Esophagus squamous epithelium (tissue), 5 donors: ENCODE results near the gene THAP5. TPM values are rescaled to one million over a fixed set of nuclear protein-coding genes. Genes with fewer than 3 reads are reported as not detected.
A peak's percentile ranks its signal among the peaks of the same experiment; 100 is the strongest.

ENCODE experiments used
- DNase-seq: peaks from one replicate; lab custom pipeline; 2025; lab: John Stamatoyannopoulos, UW
- H3K27ac ChIP-seq, 4 donors: fragments of 200-600 bp; sonication (generic); one replicate each; pipeline ENCODE4 v1.5.1; 2016 to 2019; ENCODE audit warnings: mild to moderate bottlenecking in 1 of 4
- H3K27me3 ChIP-seq, 4 donors: fragments of 200-600 bp; sonication (generic); 1 replicate in 3 of 4; 2 replicates in 1 of 4; pipeline versions ENCODE4 v1.5.1 to v1.6.0; 2017 to 2021; ENCODE audit warnings: antibody characterized with exemption in 1 of 4
- H3K36me3 ChIP-seq, 3 donors: fragments of 200-600 bp; sonication (generic); one replicate each; pipeline ENCODE4 v1.5.1; 2016 to 2019
- H3K4me1 ChIP-seq, 3 donors: fragments of 200-600 bp; sonication (generic); one replicate each; pipeline ENCODE4 v1.5.1; 2017 to 2019
- H3K4me3 ChIP-seq, 4 donors: fragments of 200-600 bp; sonication (generic); 1 replicate in 3 of 4; 2 replicates in 1 of 4; pipeline ENCODE4 v1.5.1; 2016 to 2019; ENCODE audit warnings: mild to moderate bottlenecking in 2 of 4, moderate library complexity in 1 of 4
- H3K9me3 ChIP-seq, 3 donors: fragments of 200-600 bp; sonication (generic); one replicate each; pipeline ENCODE4 v1.5.1; 2016 to 2019
- POLR2A ChIP-seq, 4 donors: fragments of 450-650 bp; IDR thresholded peaks; one replicate each; pipeline ENCODE4 v1.6.1; 2017; ENCODE audit warnings: antibody characterized with exemption in 4 of 4, mild to moderate bottlenecking in 4 of 4, moderate library complexity in 3 of 4
- WGBS, 2 donors: methylation state at CpG; one replicate each; pipeline ENCODE4 v1.1.5; 2018; 5-methylcytosine and 5-hydroxymethylcytosine counted together
- intact Hi-C: fragments of 100-400 bp; cut with DNase I; formaldehyde crosslinking; loops from one replicate; pipeline ENCODE4 v1.15.0; 2022
- total RNA-seq, 4 donors: library from RNA; depleted of rRNA; stranded (reverse); fragments of >200 nt; gene quantifications; one replicate each; pipeline ENCODE4 v1.1.0, GENCODE V29; 2016
- TF ChIP-seq, protein P1 (sequence below), 6 experiments: fragments of 450-650 bp in 4 of 6; fragments of 200-600 bp in 2 of 6; sonication (generic) in 2 of 6; IDR thresholded peaks; one replicate each; pipeline ENCODE4 v1.5.1; 2016 to 2019; ENCODE audit warnings: antibody characterized with exemption in 6 of 6, mild to moderate bottlenecking in 4 of 6, moderate library complexity in 4 of 6
- donor health status: DM: yes; HTN: yes; CAD: no.

THAP5 gene, protein sequence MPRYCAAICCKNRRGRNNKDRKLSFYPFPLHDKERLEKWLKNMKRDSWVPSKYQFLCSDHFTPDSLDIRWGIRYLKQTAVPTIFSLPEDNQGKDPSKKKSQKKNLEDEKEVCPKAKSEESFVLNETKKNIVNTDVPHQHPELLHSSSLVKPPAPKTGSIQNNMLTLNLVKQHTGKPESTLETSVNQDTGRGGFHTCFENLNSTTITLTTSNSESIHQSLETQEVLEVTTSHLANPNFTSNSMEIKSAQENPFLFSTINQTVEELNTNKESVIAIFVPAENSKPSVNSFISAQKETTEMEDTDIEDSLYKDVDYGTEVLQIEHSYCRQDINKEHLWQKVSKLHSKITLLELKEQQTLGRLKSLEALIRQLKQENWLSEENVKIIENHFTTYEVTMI
- total RNA-seq: 10 to 100 TPM in 3 of 4 donors, 1 to 10 TPM in 1; 7.7 to 19.7 (median 15.9) TPM

DNA sequence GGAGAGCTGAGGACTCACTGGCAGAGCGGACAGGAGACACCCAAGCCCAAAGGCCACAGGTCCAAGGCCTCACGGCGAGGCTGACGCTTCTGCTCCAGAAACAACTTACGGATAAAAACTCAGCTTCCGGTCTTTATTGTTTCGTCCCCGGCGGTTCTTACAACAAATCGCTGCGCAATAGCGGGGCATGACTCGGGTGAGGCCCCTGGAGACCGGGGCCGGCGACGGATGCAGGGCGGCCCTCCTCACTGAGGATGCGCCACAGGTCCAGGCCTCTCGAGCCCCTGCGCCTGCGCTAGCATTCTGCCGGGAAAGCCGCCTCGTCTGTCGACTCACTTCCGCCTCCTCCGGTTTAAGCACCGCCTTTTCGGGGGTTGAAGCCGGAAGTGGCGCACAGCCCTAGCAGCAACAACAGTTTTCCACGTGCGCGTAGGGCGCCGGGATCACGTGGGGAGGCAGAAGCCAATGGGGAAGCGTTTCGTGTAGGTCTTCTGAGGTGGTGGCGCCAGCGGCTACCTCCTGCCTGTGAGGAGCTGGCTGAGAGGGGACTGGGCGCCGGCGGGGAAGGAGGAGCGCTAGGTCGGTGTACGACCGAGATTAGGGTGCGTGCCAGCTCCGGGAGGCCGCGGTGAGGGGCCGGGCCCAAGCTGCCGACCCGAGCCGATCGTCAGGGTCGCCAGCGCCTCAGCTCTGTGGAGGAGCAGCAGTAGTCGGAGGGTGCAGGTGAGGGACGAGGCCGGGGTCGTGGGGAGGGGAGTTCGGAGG is at the start of gene THAP5, which contains the start of gene DNAJB9:
THAP5 (minus strand) TSS at position 326 of the 765 bp plus-strand sequence; CDS start at position 189, 137 bp downstream.
DNAJB9 (plus strand) TSS at position 494 of the 765 bp plus-strand sequence. CDS start 1,853 bp downstream, outside the sequence.
- Histone ChIP-seq H3K27ac (peak within 1 kb of the TSS; percentile 95 to 99 (median 96)), H3K4me3 (peak within 1 kb of the TSS; percentile 80 to 88 (median 80)), H3K4me1 (peaks cover 0 to 38% (median 12%) of the 10 kb centered on the region in 3 donors), H3K9me3 (no peaks in the 10 kb centered on the region), H3K27me3 (no peaks in the 10 kb centered on the region), H3K36me3 (peaks cover 0 to 32% (median 0%) of the 10 kb centered on the region in 3 donors)
- WGBS, 2 donors: 0 to 1% methylated on average over 20 to 21 of the region's 65 CpGs
- DNase-seq: peak; percentile 94
- intact Hi-C loops: no loop called here
- peak in 3 of 4 donors; percentile 84 to 97 (median 94) for TF ChIP-seq POLR2A (IDR thresholded peaks at IDR 0.05)
- TF ChIP-seq, protein P1, sequence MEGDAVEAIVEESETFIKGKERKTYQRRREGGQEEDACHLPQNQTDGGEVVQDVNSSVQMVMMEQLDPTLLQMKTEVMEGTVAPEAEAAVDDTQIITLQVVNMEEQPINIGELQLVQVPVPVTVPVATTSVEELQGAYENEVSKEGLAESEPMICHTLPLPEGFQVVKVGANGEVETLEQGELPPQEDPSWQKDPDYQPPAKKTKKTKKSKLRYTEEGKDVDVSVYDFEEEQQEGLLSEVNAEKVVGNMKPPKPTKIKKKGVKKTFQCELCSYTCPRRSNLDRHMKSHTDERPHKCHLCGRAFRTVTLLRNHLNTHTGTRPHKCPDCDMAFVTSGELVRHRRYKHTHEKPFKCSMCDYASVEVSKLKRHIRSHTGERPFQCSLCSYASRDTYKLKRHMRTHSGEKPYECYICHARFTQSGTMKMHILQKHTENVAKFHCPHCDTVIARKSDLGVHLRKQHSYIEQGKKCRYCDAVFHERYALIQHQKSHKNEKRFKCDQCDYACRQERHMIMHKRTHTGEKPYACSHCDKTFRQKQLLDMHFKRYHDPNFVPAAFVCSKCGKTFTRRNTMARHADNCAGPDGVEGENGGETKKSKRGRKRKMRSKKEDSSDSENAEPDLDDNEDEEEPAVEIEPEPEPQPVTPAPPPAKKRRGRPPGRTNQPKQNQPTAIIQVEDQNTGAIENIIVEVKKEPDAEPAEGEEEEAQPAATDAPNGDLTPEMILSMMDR (IDR thresholded peaks at IDR 0.05): peak in 2 of 6 experiments; percentile 7 to 21

DNA sequence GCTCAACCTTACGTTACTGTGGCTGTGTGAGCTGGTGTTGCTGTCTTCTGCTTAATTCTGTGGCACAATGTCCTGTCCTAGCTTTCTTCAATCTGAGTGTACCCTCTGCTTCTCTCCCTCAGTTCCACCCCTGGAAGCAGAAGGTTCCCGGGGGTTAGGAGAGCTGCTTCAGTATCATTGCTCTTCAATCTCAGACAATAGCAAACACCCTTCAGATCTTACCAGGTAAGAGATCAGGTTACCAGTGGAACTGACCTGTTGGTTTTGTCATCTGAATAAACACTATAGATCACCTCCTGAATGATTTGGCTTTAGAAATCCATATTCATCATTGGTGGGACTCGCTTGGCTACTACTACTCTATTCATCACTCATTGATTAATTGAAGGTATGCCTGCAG is 48.5 kb upstream of the THAP5 start:
- DNase-seq: no peak
- TF ChIP-seq, protein P1 (IDR thresholded peaks at IDR 0.05): no peak
- TF ChIP-seq POLR2A (IDR thresholded peaks at IDR 0.05): no peak
- WGBS, 2 donors: 66 to 73% methylated on average over 3 of the region's 3 CpGs
- H3K36me3 ChIP-seq: no peaks in the 10 kb centered on the region
- H3K4me3 ChIP-seq: no peak overlapping the region
- H3K27me3 ChIP-seq: no peaks in the 10 kb centered on the region
- H3K27ac ChIP-seq: no peak overlapping the region
- H3K4me1 ChIP-seq: no peaks in the 10 kb centered on the region
- intact Hi-C loops: no loop called here
- no peaks in the 10 kb centered on the region for H3K9me3 ChIP-seq

GRCh38 chr7:108614896-108615295 is 45.4 kb upstream of the THAP5 start:
- DNase-seq: no peak
- no peaks in the 10 kb centered on the region for H3K36me3 ChIP-seq
- TF ChIP-seq, protein P1 (IDR thresholded peaks at IDR 0.05): no peak
- TF ChIP-seq POLR2A (IDR thresholded peaks at IDR 0.05): no peak
- H3K4me3 ChIP-seq: no peak overlapping the region
- peaks cover 0 to 5% (median 0%) of the 10 kb centered on the region in 4 donors for H3K27me3 ChIP-seq
- H3K27ac ChIP-seq: no peak overlapping the region
- intact Hi-C loops: no loop called here
- WGBS, 2 donors: 46 to 76% methylated on average over 3 of the region's 3 CpGs
- no peaks in the 10 kb centered on the region for H3K9me3 ChIP-seq
- H3K4me1 ChIP-seq: no peaks in the 10 kb centered on the region

- Histone ChIP-seq H3K4me1 (no peaks in the 10 kb centered on the region), H3K9me3 (no peaks in the 10 kb centered on the region), H3K4me3 (no peak overlapping the region), H3K36me3 (no peaks in the 10 kb centered on the region), H3K27ac (no peak overlapping the region), H3K27me3 (peaks cover 0 to 5% (median 0%) of the 10 kb centered on the region in 4 donors)
- 71 to 85% methylated on average over 4 of the region's 4 CpGs for WGBS, 2 donors
- DNase-seq: no peak
- no peak for TF ChIP-seq POLR2A (IDR thresholded peaks at IDR 0.05)
- TF ChIP-seq, protein P1 (IDR thresholded peaks at IDR 0.05): no peak
- intact Hi-C loops: no loop called here
These were observed 44.5 kb upstream of the THAP5 start for GRCh38 chr7:108613949-108614381.
